ENCODE results near the gene XXYLT1.

Gene XXYLT1

GRCh38 chr3:195175476-195176337 lies 95.3 kb downstream of the XXYLT1 start:
- H3K27me3 ChIP-seq (replicated peaks; ENCODE audit: control insufficient read depth, insufficient read depth, low read length): no peaks in the 10 kb centered on the region
- H3K36me3 ChIP-seq (ENCODE audit: control insufficient read depth, insufficient read depth, low read length): no peaks in the 10 kb centered on the region; the same call in 1 of the 2 replicates
- TF ChIP-seq, protein P1, sequence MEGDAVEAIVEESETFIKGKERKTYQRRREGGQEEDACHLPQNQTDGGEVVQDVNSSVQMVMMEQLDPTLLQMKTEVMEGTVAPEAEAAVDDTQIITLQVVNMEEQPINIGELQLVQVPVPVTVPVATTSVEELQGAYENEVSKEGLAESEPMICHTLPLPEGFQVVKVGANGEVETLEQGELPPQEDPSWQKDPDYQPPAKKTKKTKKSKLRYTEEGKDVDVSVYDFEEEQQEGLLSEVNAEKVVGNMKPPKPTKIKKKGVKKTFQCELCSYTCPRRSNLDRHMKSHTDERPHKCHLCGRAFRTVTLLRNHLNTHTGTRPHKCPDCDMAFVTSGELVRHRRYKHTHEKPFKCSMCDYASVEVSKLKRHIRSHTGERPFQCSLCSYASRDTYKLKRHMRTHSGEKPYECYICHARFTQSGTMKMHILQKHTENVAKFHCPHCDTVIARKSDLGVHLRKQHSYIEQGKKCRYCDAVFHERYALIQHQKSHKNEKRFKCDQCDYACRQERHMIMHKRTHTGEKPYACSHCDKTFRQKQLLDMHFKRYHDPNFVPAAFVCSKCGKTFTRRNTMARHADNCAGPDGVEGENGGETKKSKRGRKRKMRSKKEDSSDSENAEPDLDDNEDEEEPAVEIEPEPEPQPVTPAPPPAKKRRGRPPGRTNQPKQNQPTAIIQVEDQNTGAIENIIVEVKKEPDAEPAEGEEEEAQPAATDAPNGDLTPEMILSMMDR (IDR thresholded peaks at IDR 0.05; ENCODE audit: insufficient read depth, low read length, poor library complexity, severe bottlenecking): no peak
- no peak for DNase-seq (ENCODE audit: extremely low read depth, insufficient read length)
- no peak overlapping the region for H3K4me3 ChIP-seq (replicated peaks; ENCODE audit: low read depth, low read length)

DNA sequence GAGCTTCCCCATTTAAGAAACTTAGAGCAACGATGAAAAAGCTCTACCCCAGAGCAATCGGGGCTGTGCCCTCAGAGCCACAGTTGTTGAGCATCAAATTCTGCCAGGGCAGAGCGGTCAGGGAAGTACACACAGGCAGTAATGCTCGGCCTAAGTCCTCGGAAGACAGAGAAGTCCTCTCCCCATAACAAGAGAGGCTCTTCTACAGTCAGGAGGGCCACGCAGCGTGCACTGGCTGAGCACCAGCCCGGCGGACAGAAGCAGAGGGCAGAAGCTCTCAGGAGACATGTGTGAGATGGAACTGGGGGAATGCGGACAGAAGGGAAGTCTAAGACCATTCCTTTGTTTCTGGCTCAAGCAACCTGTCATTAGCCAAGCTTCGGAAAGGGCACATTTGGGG lies 95.9 kb downstream of the XXYLT1 start:
- no peak for DNase-seq (ENCODE audit: extremely low read depth, insufficient read length)
- H3K27me3 ChIP-seq (replicated peaks; ENCODE audit: control insufficient read depth, insufficient read depth, low read length): no peaks in the 10 kb centered on the region
- H3K4me3 ChIP-seq (replicated peaks; ENCODE audit: low read depth, low read length): no peak overlapping the region
- TF ChIP-seq, protein P1 (IDR thresholded peaks at IDR 0.05; ENCODE audit: insufficient read depth, low read length, poor library complexity, severe bottlenecking): no peak
- no peaks in the 10 kb centered on the region; the same call in 1 of the 2 replicates for H3K36me3 ChIP-seq (ENCODE audit: control insufficient read depth, insufficient read depth, low read length)

GRCh38 chr3:195173657-195174056 lies 97.3 kb downstream of the XXYLT1 start:
- no peaks in the 10 kb centered on the region for H3K27me3 ChIP-seq (replicated peaks; ENCODE audit: control insufficient read depth, insufficient read depth, low read length)
- no peak for DNase-seq (ENCODE audit: extremely low read depth, insufficient read length)
- H3K36me3 ChIP-seq (ENCODE audit: control insufficient read depth, insufficient read depth, low read length): no peaks in the 10 kb centered on the region; the same call in 1 of the 2 replicates
- H3K4me3 ChIP-seq (replicated peaks; ENCODE audit: low read depth, low read length): no peak overlapping the region
- TF ChIP-seq, protein P1 (IDR thresholded peaks at IDR 0.05; ENCODE audit: insufficient read depth, low read length, poor library complexity, severe bottlenecking): no peak

GRCh38 chr3:195172896-195173295 lies 98.1 kb downstream of the XXYLT1 start:
- DNase-seq (ENCODE audit: extremely low read depth, insufficient read length): no peak
- TF ChIP-seq, protein P1 (IDR thresholded peaks at IDR 0.05; ENCODE audit: insufficient read depth, low read length, poor library complexity, severe bottlenecking): no peak
- Histone ChIP-seq H3K4me3 (replicated peaks; ENCODE audit: low read depth, low read length) (no peak overlapping the region), H3K36me3 (ENCODE audit: control insufficient read depth, insufficient read depth, low read length) (no peaks in the 10 kb centered on the region; the same call in 1 of the 2 replicates), H3K27me3 (replicated peaks; ENCODE audit: control insufficient read depth, insufficient read depth, low read length) (no peaks in the 10 kb centered on the region)

DNA sequence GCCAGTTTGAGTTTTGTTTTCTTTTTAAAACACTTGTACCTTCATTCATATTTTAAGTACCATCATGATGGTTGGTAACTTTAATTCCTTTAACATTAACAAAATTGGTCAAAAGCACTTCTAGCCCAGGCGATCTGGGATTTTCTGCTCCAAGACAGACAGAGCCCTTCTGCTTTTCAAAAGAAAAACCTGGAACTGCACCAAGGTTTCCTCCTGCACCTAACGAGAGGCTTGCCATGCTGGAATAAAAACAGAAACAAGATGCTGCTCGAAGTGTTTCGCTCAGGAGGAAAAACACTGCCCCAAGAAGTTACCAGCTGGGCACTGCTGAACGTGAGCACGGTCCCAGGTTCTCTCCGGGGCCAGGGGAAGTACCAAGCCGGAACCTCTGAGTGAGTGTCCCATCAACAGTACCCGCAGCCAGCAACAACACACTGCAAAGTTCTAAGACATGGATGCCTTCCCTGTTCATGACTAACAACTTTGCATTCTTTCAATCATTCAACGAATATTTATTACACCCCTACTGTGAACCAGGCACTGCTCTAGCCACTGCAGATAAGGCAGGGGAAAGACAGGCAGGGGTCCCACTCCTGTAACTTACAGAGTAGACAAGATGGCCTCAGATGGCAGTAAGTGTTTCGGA lies 98.8 kb downstream of the XXYLT1 start:
- no peaks in the 10 kb centered on the region for H3K27me3 ChIP-seq (replicated peaks; ENCODE audit: control insufficient read depth, insufficient read depth, low read length)
- DNase-seq (ENCODE audit: extremely low read depth, insufficient read length): no peak
- TF ChIP-seq, protein P1 (IDR thresholded peaks at IDR 0.05; ENCODE audit: insufficient read depth, low read length, poor library complexity, severe bottlenecking): no peak

More for the DNA sequence above, 98.8 kb downstream of the XXYLT1 start:
- Histone ChIP-seq H3K36me3 (ENCODE audit: control insufficient read depth, insufficient read depth, low read length) (no peaks in the 10 kb centered on the region; the same call in 1 of the 2 replicates), H3K4me3 (replicated peaks; ENCODE audit: low read depth, low read length) (no peak overlapping the region)
